IPS DF 19.7 (cell line): ENCODE data around the gene NUB1.

ENCODE experiments used
- DNase-seq: peaks from one replicate; pipeline ENCODE4 v3.0.0-alpha.2; 2013; ENCODE audit warnings: low read depth, low spot score

The NUB1 gene

DNA sequence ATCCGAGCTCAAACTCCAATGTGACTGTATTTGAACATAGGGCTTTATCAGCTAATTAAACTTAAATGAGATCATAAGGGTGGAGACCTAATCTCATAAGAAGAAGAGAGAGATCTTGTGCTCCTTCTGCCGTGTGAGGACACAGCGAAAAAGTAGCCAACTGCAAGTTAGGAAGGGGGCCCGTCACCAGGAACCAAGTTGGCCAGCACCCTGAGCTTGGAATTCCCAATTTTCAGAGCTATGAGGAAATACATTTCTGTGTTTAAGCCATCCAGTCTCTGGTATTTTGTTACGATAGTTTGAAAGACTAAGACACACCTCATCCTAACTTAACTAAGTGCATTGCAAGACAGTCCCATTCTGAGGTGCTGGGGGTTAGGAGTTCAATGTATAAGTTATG is 82.3 kb downstream of the NUB1 start:
- DNase-seq, result no peak

DNA sequence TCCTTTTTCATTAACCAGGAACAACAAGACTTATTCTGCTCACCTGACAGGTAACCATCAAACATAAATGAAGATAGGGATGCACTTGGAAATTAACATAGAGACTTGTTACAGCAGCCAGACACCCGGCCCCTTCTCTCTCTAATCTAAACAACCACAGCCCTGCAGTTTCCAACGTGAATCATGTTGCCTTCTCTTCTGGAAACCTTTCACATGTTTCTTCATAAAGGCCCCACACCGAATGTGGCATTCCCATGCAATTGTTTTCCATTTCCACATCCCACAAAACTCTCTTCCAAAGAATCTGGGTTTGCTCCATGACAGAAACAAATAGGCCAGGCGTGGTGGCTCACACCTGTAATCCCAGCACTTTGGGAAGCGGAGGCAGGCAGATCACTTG is 83.2 kb downstream of the NUB1 start:
- DNase-seq, result no peak

DNA sequence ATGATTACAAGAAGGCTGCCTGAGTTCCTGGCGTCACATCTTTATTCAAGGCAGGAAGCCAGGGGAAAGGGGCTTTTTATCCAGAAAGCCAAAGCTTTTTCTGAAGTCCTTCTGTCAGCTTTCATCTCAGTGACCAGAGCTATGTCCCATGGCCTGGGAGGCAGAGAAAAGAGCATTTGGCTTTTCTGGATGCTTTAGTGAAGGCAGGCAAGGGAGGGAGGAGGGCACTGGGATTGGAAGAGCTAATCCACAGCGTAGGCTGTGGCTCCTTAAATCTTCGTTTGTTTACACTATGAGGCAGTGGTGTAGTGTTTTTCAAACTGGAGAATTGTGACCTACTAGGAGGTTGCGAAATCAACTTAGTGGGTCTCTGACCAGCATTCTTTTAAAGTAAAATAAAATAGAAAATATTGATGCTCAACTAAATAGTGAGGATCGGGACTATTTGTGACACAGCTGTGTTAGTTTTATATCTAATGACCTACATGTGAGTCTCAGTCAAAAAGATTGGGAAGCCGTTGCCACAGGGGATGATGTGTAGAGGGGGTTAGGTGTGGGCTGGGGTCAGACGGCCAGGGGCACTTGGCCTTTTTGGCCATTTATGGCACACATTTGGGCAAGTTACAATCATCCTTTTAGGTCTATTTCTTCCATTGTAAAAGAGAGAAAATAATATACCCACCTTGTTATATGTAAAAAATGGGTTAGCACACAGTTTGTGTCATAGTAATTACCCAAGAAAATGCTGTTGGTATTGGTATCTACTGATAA is 84.2 kb downstream of the NUB1 start:
- no peak for DNase-seq

DNA sequence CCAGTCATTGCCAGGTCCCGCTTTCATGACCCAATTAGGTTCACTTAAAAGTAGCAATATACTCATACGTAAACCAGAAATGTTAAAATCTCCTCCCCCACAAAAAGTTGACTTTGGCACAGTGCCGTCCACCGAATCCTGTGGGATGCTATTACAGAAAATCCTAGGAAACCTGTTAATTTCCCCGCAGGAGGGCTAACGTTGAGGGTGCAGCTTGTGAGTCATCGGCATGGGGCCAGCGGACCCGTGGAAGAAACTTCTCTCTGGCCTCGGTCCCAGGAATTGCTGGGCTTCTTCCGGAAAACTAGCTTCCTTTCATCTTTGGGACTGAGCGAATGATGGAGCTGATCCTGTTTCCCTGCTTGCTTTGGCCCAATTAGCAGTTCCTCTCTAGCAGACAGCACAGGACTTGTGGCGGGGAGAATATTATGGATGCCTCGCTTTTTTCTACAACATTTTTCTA is 84.9 kb downstream of the NUB1 start:
- no peak for DNase-seq

DNA sequence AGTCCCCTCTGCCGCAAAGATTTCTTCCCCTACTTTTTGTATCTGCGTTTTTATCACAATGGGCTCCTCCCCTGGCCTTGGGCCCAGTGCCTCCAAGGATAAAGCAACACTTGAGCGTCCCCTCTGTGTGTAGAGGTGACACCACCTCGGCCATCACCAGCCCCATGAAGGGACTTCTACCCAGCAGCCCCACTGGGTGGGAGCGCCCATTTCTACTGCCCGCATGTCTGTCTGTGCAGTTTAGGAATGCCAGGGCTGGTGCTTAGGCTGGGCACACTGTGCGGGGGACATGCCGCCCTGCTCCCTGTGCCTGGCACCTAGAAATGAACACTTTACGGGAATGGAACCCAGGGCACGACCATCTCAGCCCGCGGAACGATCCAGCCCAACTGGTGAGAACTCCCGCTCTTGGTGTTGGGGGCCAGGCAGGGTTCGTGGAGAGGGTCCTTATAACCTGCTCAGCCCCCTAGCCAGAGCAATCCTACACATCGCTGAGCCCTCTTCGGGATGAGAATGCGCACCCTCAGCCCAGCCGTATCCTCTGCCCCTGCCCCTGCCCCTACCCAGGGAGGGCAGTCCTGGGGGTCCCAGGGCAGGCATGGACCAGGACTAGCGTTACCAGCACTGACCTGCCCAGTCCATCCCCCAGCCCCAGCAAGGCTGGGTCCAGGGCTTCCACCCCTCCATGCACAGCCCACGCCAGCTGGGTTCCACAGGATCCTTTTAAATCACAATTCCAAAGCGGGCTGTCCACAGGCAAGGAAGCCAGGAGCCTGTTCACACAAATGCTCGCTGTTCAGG is 85.5 kb downstream of the NUB1 start:
- DNase-seq, result no peak

DNA sequence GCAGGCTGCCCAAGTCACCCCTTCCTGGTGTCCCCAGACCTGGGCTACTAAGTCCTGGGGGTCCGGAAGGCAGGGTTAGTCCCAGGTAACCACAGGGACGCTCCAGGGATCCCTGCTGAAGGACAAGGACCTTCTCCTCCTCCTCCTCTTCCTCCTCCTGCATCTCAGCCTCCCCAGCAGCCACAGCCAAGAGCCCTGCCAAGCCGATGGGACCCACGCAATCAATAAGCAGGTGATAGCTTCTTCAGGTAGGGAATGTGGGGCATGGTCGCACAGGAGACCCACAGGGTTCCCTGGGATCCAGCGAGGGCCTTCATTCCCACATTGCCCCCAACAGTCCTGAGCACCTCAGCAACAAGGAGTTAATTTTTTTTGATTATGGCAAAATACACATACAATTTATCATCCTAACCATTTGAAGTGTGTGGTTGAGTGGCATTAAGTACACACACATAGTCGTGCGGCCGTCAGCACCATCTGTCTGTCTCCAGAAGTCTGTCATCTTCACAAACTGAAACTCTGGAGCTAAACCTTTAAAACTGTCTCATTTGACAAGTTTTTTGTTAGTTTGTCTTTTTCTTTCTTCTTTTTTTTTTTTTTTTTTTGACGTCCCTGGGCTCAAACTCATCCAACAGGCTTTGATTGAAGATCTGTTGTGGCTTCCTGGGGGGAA is 86.2 kb downstream of the NUB1 start:
- DNase-seq, result no peak
